Middle frontal gyrus (tissue), 1 donor: ENCODE results near the gene CAVIN2.
"Not testable (repeated sequence)": the region's sequence is repeated elsewhere in the genome, so short reads cannot be mapped to it uniquely, and the experiment has no call there.

Experiments used
- DNase-seq: peaks from one replicate; pipeline ENCODE4 v3.0.0-alpha.2; 2015; ENCODE audit warnings: low spot score; ENCODE audit errors: extremely low spot score

The CAVIN2 gene

GRCh38 chr2:191800874-191801273 is 46.0 kb downstream of the CAVIN2 start:
- DNase-seq: no peak

GRCh38 chr2:191799526-191799925 is 47.4 kb downstream of the CAVIN2 start:
- DNase-seq: no peak

GRCh38 chr2:191797942-191798876 is 48.7 kb downstream of the CAVIN2 start:
- no peak for DNase-seq

GRCh38 chr2:191797500-191797899 is 49.4 kb downstream of the CAVIN2 start:
- no peak for DNase-seq

- DNase-seq: no peak
These were observed 51.2 kb downstream of the CAVIN2 start for GRCh38 chr2:191795715-191796114.

GRCh38 chr2:191791953-191792560 is 54.8 kb downstream of the CAVIN2 start:
- no peak for DNase-seq

- DNase-seq: no peak
These were observed 56.2 kb downstream of the CAVIN2 start for GRCh38 chr2:191790737-191791136.

- DNase-seq: no peak
These were observed 57.1 kb downstream of the CAVIN2 start for GRCh38 chr2:191789796-191790195.

GRCh38 chr2:191786694-191787093 is 60.2 kb downstream of the CAVIN2 start:
- no peak for DNase-seq

- not testable (repeated sequence) for DNase-seq
These were observed 61.2 kb downstream of the CAVIN2 start for GRCh38 chr2:191785651-191786050.
